ENCODE measurements around the gene KRTAP4-3. TPM values are rescaled to one million over a fixed set of nuclear protein-coding genes. Genes with fewer than 3 reads are reported as not detected.

Gene KRTAP4-3
- not detected for total RNA-seq

- no peak for TF ChIP-seq CTCF (IDR thresholded peaks at IDR 0.05)
- TF ChIP-seq EP300 (IDR thresholded peaks at IDR 0.05) = no peak
- TF ChIP-seq POLR2A (IDR thresholded peaks at IDR 0.05) = no peak
- Histone ChIP-seq H3K36me3 (no peaks in the 10 kb centered on the region), H3K27ac (no peak within 1 kb of the TSS), H3K9me3 (no peaks in the 10 kb centered on the region), H3K4me3 (no peak within 1 kb of the TSS), H3K27me3 (no peaks in the 10 kb centered on the region), H3K4me1 (no peaks in the 10 kb centered on the region)
- no peak for DNase-seq (ENCODE audit: low spot score in 2 of 2)
- WGBS, 2 donors = 61 to 70% methylated on average over 1 of the region's 1 CpG
Measured at GRCh38 chr17:41168121-41168520, at the start of gene KRTAP4-3. Gene KRTAP4-3 (minus strand): TSS chr17:41168221. CDS start chr17:41168172, 49 bp downstream.

- DNase-seq (ENCODE audit: low spot score in 2 of 2) = no peak
- no peaks in the 10 kb centered on the region for H3K4me1 ChIP-seq
- H3K9me3 ChIP-seq = no peaks in the 10 kb centered on the region
- H3K4me3 ChIP-seq = no peak overlapping the region
- no peaks in the 10 kb centered on the region for H3K27me3 ChIP-seq
- no peak overlapping the region for H3K27ac ChIP-seq
- TF ChIP-seq CTCF (IDR thresholded peaks at IDR 0.05) (no peak), POLR2A (IDR thresholded peaks at IDR 0.05) (no peak), EP300 (IDR thresholded peaks at IDR 0.05) (no peak)
- no peaks in the 10 kb centered on the region for H3K36me3 ChIP-seq
- WGBS, 2 donors = 68 to 90% methylated on average over 1 of the region's 1 CpG
Measured at GRCh38 chr17:41215681-41216080, 47.7 kb upstream of the KRTAP4-3 start.

DNA sequence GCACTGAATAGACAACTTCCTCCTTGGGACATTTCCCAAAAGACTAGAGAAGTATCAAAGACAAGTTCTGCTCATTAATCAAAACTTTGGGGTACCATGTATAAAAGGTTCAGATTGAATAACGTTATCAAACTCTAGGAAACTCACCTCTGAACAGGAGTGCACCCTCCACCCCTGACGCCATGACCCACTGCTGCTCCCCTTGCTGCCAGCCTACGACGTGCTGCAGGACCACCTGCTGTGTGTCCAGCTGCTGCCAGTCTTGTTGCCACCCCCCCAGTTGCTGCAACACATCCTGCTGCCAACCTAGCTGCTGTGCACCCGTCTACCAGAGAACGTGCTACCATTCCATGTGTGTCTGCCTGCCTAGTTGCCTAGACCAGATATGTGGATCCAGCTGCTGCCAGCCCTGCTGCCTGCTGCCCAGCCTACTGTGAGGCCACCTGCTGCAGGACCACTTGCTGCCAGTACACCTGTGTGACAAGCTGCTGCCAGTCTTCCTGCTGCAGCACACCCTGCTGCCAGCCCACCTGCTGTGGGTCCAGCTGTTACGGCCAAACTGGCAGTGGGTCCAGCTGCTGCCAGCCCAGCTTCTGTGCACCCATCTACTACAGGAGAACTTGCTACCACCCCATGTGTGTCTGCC, 44.6 kb upstream of the KRTAP4-3 start:
- Histone ChIP-seq H3K4me3 (no peak overlapping the region), H3K4me1 (no peaks in the 10 kb centered on the region), H3K27me3 (no peaks in the 10 kb centered on the region), H3K36me3 (no peaks in the 10 kb centered on the region), H3K9me3 (no peaks in the 10 kb centered on the region), H3K27ac (no peak overlapping the region)
- WGBS, 2 donors = 70 to 78% methylated on average over 6 to 7 of the region's 7 CpGs
- DNase-seq (ENCODE audit: low spot score in 2 of 2) = no peak
- TF ChIP-seq POLR2A (IDR thresholded peaks at IDR 0.05) (no peak), EP300 (IDR thresholded peaks at IDR 0.05) (no peak), CTCF (IDR thresholded peaks at IDR 0.05) (no peak)

DNA sequence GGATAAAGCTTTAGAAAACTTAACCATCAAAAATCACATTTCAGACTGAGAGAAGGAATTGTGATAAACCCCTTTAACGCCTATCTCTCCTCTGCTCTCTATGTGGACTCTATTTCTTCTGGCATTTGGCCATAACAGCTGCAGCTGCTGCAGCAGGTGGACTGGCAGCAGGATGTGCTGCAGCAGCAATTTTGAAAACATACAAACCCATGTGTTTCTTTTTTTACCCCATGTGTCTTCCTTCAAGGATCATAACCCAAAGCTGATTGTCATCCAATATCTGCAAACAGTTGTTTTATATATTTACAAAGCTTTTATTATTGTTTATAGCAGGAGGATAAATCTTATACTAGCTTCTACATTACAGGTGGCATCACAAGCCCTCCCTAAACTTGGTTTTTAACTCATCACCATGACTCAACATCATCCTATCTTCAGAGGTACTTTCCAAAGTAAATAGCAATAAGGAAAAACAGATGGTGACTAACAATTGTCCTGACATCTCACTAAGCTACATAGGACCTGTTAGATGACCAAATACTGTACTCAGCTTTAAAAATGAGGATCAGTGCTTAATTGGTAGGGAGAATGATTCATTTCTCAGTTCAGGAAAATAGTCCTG, 43.9 kb upstream of the KRTAP4-3 start:
- 43% methylated on average over 1 of the region's 1 CpG for WGBS, 2 donors
- no peak for DNase-seq (ENCODE audit: low spot score in 2 of 2)
- TF ChIP-seq POLR2A (IDR thresholded peaks at IDR 0.05) = no peak
- TF ChIP-seq EP300 (IDR thresholded peaks at IDR 0.05) = no peak
- TF ChIP-seq CTCF (IDR thresholded peaks at IDR 0.05) = no peak
- no peak overlapping the region for H3K27ac ChIP-seq
- H3K36me3 ChIP-seq = no peaks in the 10 kb centered on the region
- H3K9me3 ChIP-seq = no peaks in the 10 kb centered on the region
- H3K4me1 ChIP-seq = no peaks in the 10 kb centered on the region
- H3K4me3 ChIP-seq = no peak overlapping the region
- H3K27me3 ChIP-seq = no peaks in the 10 kb centered on the region

DNA sequence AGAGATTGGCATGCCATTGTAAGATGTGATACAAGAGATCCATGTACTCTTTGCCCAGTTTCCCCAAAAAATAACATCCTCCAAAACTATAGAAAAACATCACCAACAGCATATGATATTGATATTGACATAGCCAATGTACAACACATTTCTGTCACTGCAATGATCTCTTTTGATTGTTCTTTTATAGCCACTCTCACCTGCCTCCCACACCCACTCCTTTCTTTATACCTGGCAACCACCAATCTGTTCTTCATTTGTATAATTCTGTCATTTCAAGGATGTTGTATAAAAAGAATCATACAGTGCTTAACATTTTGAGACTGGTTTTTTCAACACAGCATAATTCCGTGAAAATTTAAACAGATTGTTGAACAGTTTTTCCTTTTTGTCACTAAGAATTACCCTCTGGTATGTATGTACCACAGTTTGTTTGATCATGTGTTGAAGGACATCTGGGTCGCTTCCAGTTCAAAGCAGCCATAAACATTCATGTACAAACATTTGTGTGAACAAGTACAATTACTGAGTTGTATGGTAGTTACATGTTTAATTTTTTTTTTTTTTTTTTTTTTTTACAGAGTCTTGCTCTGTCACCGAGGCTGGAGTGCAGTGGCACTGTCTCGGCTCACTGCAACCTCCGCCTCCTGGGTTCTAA, 31.5 kb upstream of the KRTAP4-3 start:
- no peak for TF ChIP-seq EP300 (IDR thresholded peaks at IDR 0.05)
- TF ChIP-seq POLR2A (IDR thresholded peaks at IDR 0.05) = no peak
- TF ChIP-seq CTCF (IDR thresholded peaks at IDR 0.05) = no peak
- H3K27me3 ChIP-seq = no peaks in the 10 kb centered on the region
- H3K36me3 ChIP-seq = no peaks in the 10 kb centered on the region
- 73 to 74% methylated on average over 5 of the region's 5 CpGs for WGBS, 2 donors
- peaks cover 0 to 16% (median 0%) of the 10 kb centered on the region in 4 donors for H3K9me3 ChIP-seq
- H3K4me3 ChIP-seq = no peak overlapping the region
- no peak overlapping the region for H3K27ac ChIP-seq
- no peaks in the 10 kb centered on the region for H3K4me1 ChIP-seq
- no peak for DNase-seq (ENCODE audit: low spot score in 2 of 2)

All from tibial nerve (tissue), 4 donors.